H9 (cell line): ENCODE data around the gene INTS4. TPM values are rescaled to one million over a fixed set of nuclear protein-coding genes. Genes with fewer than 3 reads are reported as not detected.
"Not testable (repeated sequence)": the region's sequence is repeated elsewhere in the genome, so short reads cannot be mapped to it uniquely, and the experiment has no call there.

Experiments used
- DNase-seq: peaks from one replicate; pipeline ENCODE4 v3.0.0-alpha.2; 2017
- H2AFZ ChIP-seq: one replicate; pipeline ENCODE4 v1.6.1; 2013; ENCODE audit warnings: mild to moderate bottlenecking, low read length, control low read depth, moderate library complexity
- H2AK5ac ChIP-seq: 2 replicates; pipeline ENCODE4 v1.6.1; 2013; ENCODE audit warnings: low read length, control low read depth, mixed read lengths; ENCODE audit not compliant: insufficient read length
- H2BK120ac ChIP-seq: one replicate; pipeline ENCODE4 v1.6.1; 2013; ENCODE audit warnings: low read depth, mild to moderate bottlenecking, low read length, control low read depth, inconsistent platforms; ENCODE audit not compliant: poor library complexity, severe bottlenecking
- H2BK12ac ChIP-seq: 2 replicates; pipeline ENCODE4 v1.6.1; 2013; ENCODE audit warnings: low read length, control low read depth, mixed read lengths, low read depth; ENCODE audit not compliant: insufficient read length
- H2BK15ac ChIP-seq: 2 replicates; pipeline ENCODE4 v1.6.1; 2013; ENCODE audit warnings: low read depth, low read length, control low read depth
- H2BK20ac ChIP-seq: one replicate; pipeline ENCODE4 v1.6.1; 2013; ENCODE audit warnings: low read depth, mild to moderate bottlenecking, low read length, control low read depth, inconsistent platforms; ENCODE audit not compliant: poor library complexity, severe bottlenecking
- H2BK5ac ChIP-seq: 2 replicates; pipeline ENCODE4 v1.6.1; 2013; ENCODE audit warnings: low read length, control low read depth, mixed read lengths; ENCODE audit not compliant: insufficient read length
- H3K14ac ChIP-seq: 2 replicates; pipeline ENCODE4 v1.6.1; 2013; ENCODE audit warnings: low read length, control low read depth; ENCODE audit not compliant: insufficient read depth
- H3K18ac ChIP-seq: 2 replicates; pipeline ENCODE4 v1.6.1; 2013; ENCODE audit warnings: low read depth, mild to moderate bottlenecking, mixed read lengths, low read length, control low read depth; ENCODE audit not compliant: insufficient read length
- H3K23ac ChIP-seq: 2 replicates; pipeline ENCODE4 v1.6.1; 2013; ENCODE audit warnings: low read length, control low read depth, mixed read lengths, low read depth; ENCODE audit not compliant: insufficient read length
- H3K23me2 ChIP-seq: 2 replicates; pipeline ENCODE4 v1.6.1; 2013; ENCODE audit warnings: low read depth, mild to moderate bottlenecking, mixed read lengths, low read length, control low read depth; ENCODE audit not compliant: insufficient read length, poor library complexity, severe bottlenecking
- H3K27ac ChIP-seq: 2 replicates; pipeline ENCODE4 v1.5.1; 2013; ENCODE audit warnings: low read length, control low read depth, mixed read lengths, low read depth; ENCODE audit not compliant: insufficient read length
- H3K27me3 ChIP-seq: 2 replicates; pipeline ENCODE4 v1.6.1; 2013; ENCODE audit warnings: low read length, control low read depth, inconsistent platforms; ENCODE audit not compliant: insufficient read depth
- H3K4ac ChIP-seq: 2 replicates; pipeline ENCODE4 v1.6.1; 2013; ENCODE audit warnings: low read depth, mild to moderate bottlenecking, control low read depth, inconsistent platforms, low read length, moderate library complexity
- H3K4me1 ChIP-seq: 2 replicates; pipeline ENCODE4 v1.6.1; 2013; ENCODE audit warnings: low read length, control low read depth, inconsistent platforms; ENCODE audit not compliant: insufficient read depth
- H3K4me2 ChIP-seq: 2 replicates; pipeline ENCODE4 v1.6.1; 2013; ENCODE audit warnings: low read length, control low read depth, mixed read lengths; ENCODE audit not compliant: insufficient read length, insufficient read depth
- H3K56ac ChIP-seq: 2 replicates; pipeline ENCODE4 v1.6.1; 2013; ENCODE audit warnings: low read depth, mild to moderate bottlenecking, mixed read lengths, low read length, control low read depth; ENCODE audit not compliant: insufficient read length
- H3K79me1 ChIP-seq: 2 replicates; pipeline ENCODE4 v1.6.1; 2013; ENCODE audit warnings: low read depth, mild to moderate bottlenecking, moderate library complexity, low read length, control low read depth, inconsistent platforms; ENCODE audit not compliant: insufficient read depth, poor library complexity, severe bottlenecking
- H3K79me2 ChIP-seq: 2 replicates; pipeline ENCODE4 v1.6.1; 2013; ENCODE audit warnings: low read length, control low read depth, inconsistent platforms; ENCODE audit not compliant: insufficient read depth
- H3K9ac ChIP-seq: 2 replicates; pipeline ENCODE4 v1.6.1; 2013; ENCODE audit warnings: low read length, control low read depth, mixed read lengths; ENCODE audit not compliant: insufficient read length; ENCODE audit errors: extremely low read depth
- H3K9me3 ChIP-seq: one replicate; pipeline ENCODE4 v1.6.1; 2013; ENCODE audit warnings: low read depth, low read length, inconsistent platforms; ENCODE audit not compliant: control insufficient read depth
- H3T11ph ChIP-seq: one replicate; pipeline ENCODE4 v1.6.1; 2013; ENCODE audit warnings: mild to moderate bottlenecking, low read length, control low read depth, inconsistent platforms
- H4K20me1 ChIP-seq: one replicate; pipeline ENCODE4 v1.6.1; 2013; ENCODE audit not compliant: control insufficient read depth, insufficient read length, insufficient read depth
- H4K5ac ChIP-seq: 2 replicates; pipeline ENCODE4 v1.6.1; 2013; ENCODE audit warnings: low read depth, mild to moderate bottlenecking, mixed read lengths, low read length, control low read depth; ENCODE audit not compliant: insufficient read length
- H4K8ac ChIP-seq: replicated peaks from 2 replicates; pipeline ENCODE4 v1.6.1; 2013; ENCODE audit warnings: low read length, control low read depth, mixed read lengths, low read depth; ENCODE audit not compliant: insufficient read length
- H4K91ac ChIP-seq: 2 replicates; pipeline ENCODE4 v1.6.1; 2013; ENCODE audit warnings: low read depth, mild to moderate bottlenecking, moderate library complexity, mixed read lengths, low read length, control low read depth; ENCODE audit not compliant: insufficient read length
- H3K27ac Mint-ChIP-seq, 3 experiments: 2 replicates in 2 of 3; 3 replicates in 1 of 3; pipeline ENCODE4 v1.8.0; 2020 to 2021; ENCODE audit warnings: mixed read lengths in 3 of 3, mild to moderate bottlenecking in 1 of 3, moderate library complexity in 1 of 3
- H3K27me3 Mint-ChIP-seq: 2 replicates; pipeline ENCODE4 v1.8.0; 2021; ENCODE audit warnings: low read depth, mild to moderate bottlenecking, moderate library complexity, mixed read lengths
- H3K36me3 Mint-ChIP-seq, 3 experiments: 2 replicates in 2 of 3; 3 replicates in 1 of 3; pipeline ENCODE4 v1.8.0; 2020 to 2021; ENCODE audit warnings: low read depth in 3 of 3, mixed read lengths in 3 of 3; ENCODE audit not compliant: insufficient read depth in 1 of 3
- H3K4me1 Mint-ChIP-seq, 2 experiments: 2 replicates each; pipeline ENCODE4 v1.8.0; 2020; ENCODE audit warnings: mixed read lengths in 2 of 2
- H3K4me3 Mint-ChIP-seq, 2 experiments: 2 replicates in 1 of 2; 3 replicates in 1 of 2; pipeline ENCODE4 v1.8.0; 2020 to 2021; ENCODE audit warnings: mild to moderate bottlenecking in 2 of 2, mixed read lengths in 2 of 2, moderate library complexity in 1 of 2
- H3K9me3 Mint-ChIP-seq, 2 experiments: 2 replicates in 1 of 2; 3 replicates in 1 of 2; pipeline ENCODE4 v1.8.0; 2020; ENCODE audit warnings: mild to moderate bottlenecking in 2 of 2, mixed read lengths in 2 of 2, moderate library complexity in 1 of 2
- CTCF ChIP-seq: fragments of 200-600 bp; sonication (generic); conservative IDR thresholded peaks from 3 replicates; pipeline ENCODE4 v1.8.0; 2021; ENCODE audit warnings: antibody characterized with exemption, mild to moderate bottlenecking
- WGBS: extraction: QIAGEN DNeasy Blood & Tissue Kit; methylation state at CpG from one replicate; pipeline ENCODE4 v1.1.7; 2013; ENCODE audit warnings: missing lambda C conversion rate, low lambda C conversion rate, mixed read lengths; ENCODE audit not compliant: insufficient read length; ENCODE audit errors: extremely low coverage; 5-methylcytosine and 5-hydroxymethylcytosine counted together
- total RNA-seq: library from RNA; stranded (reverse); gene quantifications from 2 replicates; pipeline ENCODE4 v1.2.1, GENCODE V29; 2021

Gene INTS4
- total RNA-seq, 1 experiment from 2014 or later: 38.6 TPM

DNA sequence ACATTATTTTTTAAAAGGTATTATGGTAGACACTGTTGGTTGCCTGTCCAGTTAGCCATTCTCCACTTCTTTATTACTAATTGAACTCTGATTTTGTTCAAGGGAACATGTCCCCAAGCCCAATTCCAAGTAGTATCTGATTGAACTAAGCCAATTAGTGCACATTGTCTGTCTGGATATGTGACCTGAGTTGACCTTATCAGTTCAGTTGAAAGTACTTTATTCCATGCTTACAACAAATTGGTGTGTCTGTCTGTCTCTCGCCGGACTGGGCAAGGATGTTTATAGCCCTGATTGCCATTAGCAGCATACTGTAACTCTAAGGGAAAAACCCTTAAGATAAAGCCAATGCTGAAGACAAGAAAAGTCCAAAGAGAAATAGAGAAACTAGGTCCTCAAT lies 85.6 kb downstream of the INTS4 start:
- Histone ChIP-seq H3K4me2 (no peak overlapping the region), H2BK12ac (no peak overlapping the region), H3K27ac (no peak overlapping the region), H2BK20ac (no peak overlapping the region), H3K9ac (no peak overlapping the region), H4K5ac (no peak overlapping the region), H3K79me1 (no peaks in the 10 kb centered on the region), H2BK5ac (no peak overlapping the region), H3K27me3 (no peaks in the 10 kb centered on the region), H3K14ac (no peak overlapping the region), H3K4me1 (no peaks in the 10 kb centered on the region), H2BK15ac (no peak overlapping the region), H3K56ac (no peak overlapping the region), H3T11ph (no peak overlapping the region), H3K4ac (no peak overlapping the region), H2AFZ (no peak overlapping the region), H3K79me2 (no peaks in the 10 kb centered on the region), H4K8ac (no peak overlapping the region), H3K18ac (no peak overlapping the region), H2AK5ac (no peak overlapping the region), H4K20me1 (no peaks in the 10 kb centered on the region), H4K91ac (no peak overlapping the region), H3K23me2 (no peaks in the 10 kb centered on the region), H2BK120ac (no peak overlapping the region), H3K9me3 (no peaks in the 10 kb centered on the region), H3K23ac (no peak overlapping the region)
- DNase-seq: no peak
- Mint-ChIP-seq H3K36me3 (peaks cover 0 to 17% (median 2%) of the 10 kb centered on the region in 3 experiments; a peak in 4 of 7 replicates), H3K9me3 (no peaks in the 10 kb centered on the region), H3K4me1 (no peaks in the 10 kb centered on the region), H3K4me3 (no peak overlapping the region), H3K27ac (no peak overlapping the region), H3K27me3 (no peaks in the 10 kb centered on the region)
- TF ChIP-seq CTCF: no peak
- no CpG with 5 or more reads among the region's 2 CpGs for WGBS

GRCh38 chr11:77894949-77895348 lies 99.5 kb downstream of the INTS4 start:
- not testable (repeated sequence) for H2BK120ac ChIP-seq, H3K27me3 Mint-ChIP-seq, H2AFZ ChIP-seq, H3K4me1 ChIP-seq, H2AK5ac ChIP-seq, H3K27ac Mint-ChIP-seq, H4K91ac ChIP-seq, H3K9me3 ChIP-seq, H3K23me2 ChIP-seq, DNase-seq, H3K23ac ChIP-seq, H3K79me2 ChIP-seq, H3K14ac ChIP-seq, H4K5ac ChIP-seq, H3K9ac ChIP-seq, H2BK5ac ChIP-seq, H3K79me1 ChIP-seq, H3K4me2 ChIP-seq, H2BK20ac ChIP-seq, H4K20me1 ChIP-seq, H3K27me3 ChIP-seq, H2BK15ac ChIP-seq, H3K27ac ChIP-seq, H3K18ac ChIP-seq, H3K4me1 Mint-ChIP-seq, H4K8ac ChIP-seq, H2BK12ac ChIP-seq, H3K4me3 Mint-ChIP-seq, H3K56ac ChIP-seq, H3T11ph ChIP-seq, H3K4ac ChIP-seq, H3K9me3 Mint-ChIP-seq
- no CpG with 5 or more reads among the region's 1 CpG for WGBS
- H3K36me3 Mint-ChIP-seq: peaks cover 6 to 32% (median 11%) of the 10 kb centered on the region in 3 experiments
